Gastrocnemius medialis (tissue), 4 donors: ENCODE results near the gene RAD50. TPM values are rescaled to one million over a fixed set of nuclear protein-coding genes. Genes with fewer than 3 reads are reported as not detected.

Experiments used
- ATAC-seq, 2 donors: fragments of 150-250 bp; one replicate each; pipeline ENCODE4 v1.9.1; 2016
- DNase-seq, 2 donors: peaks; one replicate each; pipeline ENCODE4 v3.0.0-alpha.2; 2019
- H3K27ac ChIP-seq, 4 donors: fragments of 200-600 bp; sonication (generic); 1 replicate in 1 of 4; 2 replicates in 3 of 4; pipeline ENCODE4 v1.5.1; 2016 to 2018; ENCODE audit warnings: mild to moderate bottlenecking in 2 of 4, moderate library complexity in 1 of 4
- H3K27me3 ChIP-seq, 3 donors: fragments of 200-600 bp; sonication (generic) in 2 of 3; 1 replicate in 1 of 3; 2 replicates in 2 of 3; pipeline versions ENCODE4 v1.5.1 to v1.6.0; 2016 to 2019; ENCODE audit warnings: mild to moderate bottlenecking in 1 of 3, moderate library complexity in 1 of 3
- H3K36me3 ChIP-seq, 2 donors: fragments of 200-600 bp; sonication (generic) in 1 of 2; one replicate each; pipeline ENCODE4 v1.5.1; 2017 to 2018
- H3K4me1 ChIP-seq, 2 donors: fragments of 200-600 bp; sonication (generic) in 1 of 2; one replicate each; pipeline ENCODE4 v1.5.1; 2016 to 2017; ENCODE audit warnings: mild to moderate bottlenecking in 2 of 2
- H3K4me3 ChIP-seq, 4 donors: fragments of 200-600 bp; sonication (generic) in 3 of 4; 1 replicate in 1 of 4; 2 replicates in 3 of 4; pipeline ENCODE4 v1.5.1; 2016 to 2019; ENCODE audit warnings: mild to moderate bottlenecking in 2 of 4
- H3K9me3 ChIP-seq, 3 donors: fragments of 200-600 bp; sonication (generic) in 2 of 3; 1 replicate in 1 of 3; 2 replicates in 2 of 3; pipeline ENCODE4 v1.5.1; 2016 to 2019
- CTCF ChIP-seq, 5 experiments: fragments of 450-650 bp in 3 of 5; fragments of 200-600 bp in 2 of 5; sonication (generic) in 2 of 5; IDR thresholded peaks in 4 of 5; conservative IDR thresholded peaks in 1 of 5; 1 replicate in 4 of 5; 2 replicates in 1 of 5; pipeline ENCODE4 v1.5.1; 2016 to 2019; ENCODE audit warnings: antibody characterized with exemption in 5 of 5, mild to moderate bottlenecking in 3 of 5, moderate library complexity in 3 of 5
- POLR2A ChIP-seq, 2 donors: fragments of 450-650 bp; IDR thresholded peaks; one replicate each; pipeline ENCODE4 v1.6.1; 2017; ENCODE audit warnings: antibody characterized with exemption in 2 of 2, mild to moderate bottlenecking in 2 of 2, moderate library complexity in 2 of 2
- in situ Hi-C, 4 donors: fragments of 200-750 bp; cut with MboI; loops; one replicate each; pipeline versions ENCODE4 v1.15.0 to v1.8.0; 2017; ENCODE audit warnings: low sequenced_read_pairs in 4 of 4
- intact Hi-C: fragments of 100-400 bp; cut with DNase I; formaldehyde crosslinking; loops from one replicate; pipeline ENCODE4 v1.15.1; 2023; ENCODE audit warnings: low total_unique reads
- total RNA-seq, 4 donors: library from RNA; depleted of rRNA; stranded (reverse); fragments of >200 nt; gene quantifications; one replicate each; pipeline versions ENCODE4 v1.1.0 to v1.2.3, GENCODE V29; 2016

Gene RAD50
- total RNA-seq, 4 donors from 2014 or later: 18.9 to 29.1 (median 22.0) TPM

- Histone ChIP-seq H3K4me3 (no peak overlapping the region), H3K27me3 (no peaks in the 10 kb centered on the region), H3K9me3 (no peaks in the 10 kb centered on the region), H3K36me3 (no peaks in the 10 kb centered on the region), H3K27ac (no peak overlapping the region), H3K4me1 (no peaks in the 10 kb centered on the region)
- no peak for ATAC-seq
- in situ Hi-C loops (no loop called here), intact Hi-C loops (no loop called here)
- no peak for DNase-seq
- TF ChIP-seq CTCF (IDR thresholded peaks at IDR 0.05 in 4 of 5, conservative IDR thresholded peaks at IDR 0.05 in 1 of 5): no peak
- TF ChIP-seq POLR2A (IDR thresholded peaks at IDR 0.05): no peak
Observed at GRCh38 chr5:132679166-132679565, 122.4 kb downstream of the RAD50 start.

- TF ChIP-seq CTCF (IDR thresholded peaks at IDR 0.05 in 4 of 5, conservative IDR thresholded peaks at IDR 0.05 in 1 of 5) (no peak), POLR2A (IDR thresholded peaks at IDR 0.05) (no peak)
- in situ Hi-C loops (no loop called here), intact Hi-C loops (no loop called here)
- H3K4me3 ChIP-seq: no peak overlapping the region
- no peaks in the 10 kb centered on the region for H3K27me3 ChIP-seq
- no peaks in the 10 kb centered on the region for H3K36me3 ChIP-seq
- no peak overlapping the region for H3K27ac ChIP-seq
- H3K9me3 ChIP-seq: no peaks in the 10 kb centered on the region
- no peaks in the 10 kb centered on the region for H3K4me1 ChIP-seq
- ATAC-seq (no peak), DNase-seq (no peak)
Observed at GRCh38 chr5:132679717-132680380, 123.1 kb downstream of the RAD50 start.

- TF ChIP-seq POLR2A (IDR thresholded peaks at IDR 0.05): no peak
- TF ChIP-seq CTCF (IDR thresholded peaks at IDR 0.05 in 4 of 5, conservative IDR thresholded peaks at IDR 0.05 in 1 of 5): no peak
- Histone ChIP-seq H3K9me3 (no peaks in the 10 kb centered on the region), H3K27ac (no peak overlapping the region), H3K36me3 (no peaks in the 10 kb centered on the region), H3K4me1 (no peaks in the 10 kb centered on the region), H3K27me3 (no peaks in the 10 kb centered on the region), H3K4me3 (no peak overlapping the region)
- in situ Hi-C loops (no loop called here), intact Hi-C loops (no loop called here)
- DNase-seq (no peak), ATAC-seq (no peak)
Observed at GRCh38 chr5:132680780-132681475, 124.2 kb downstream of the RAD50 start.

- no peak for TF ChIP-seq CTCF (IDR thresholded peaks at IDR 0.05 in 4 of 5, conservative IDR thresholded peaks at IDR 0.05 in 1 of 5)
- no peak for TF ChIP-seq POLR2A (IDR thresholded peaks at IDR 0.05)
- H3K4me3 ChIP-seq: no peak overlapping the region
- intact Hi-C loops (no loop called here), in situ Hi-C loops (no loop called here)
- no peaks in the 10 kb centered on the region for H3K4me1 ChIP-seq
- DNase-seq (no peak), ATAC-seq (no peak)
- H3K27ac ChIP-seq: no peak overlapping the region
- H3K27me3 ChIP-seq: no peaks in the 10 kb centered on the region
- no peaks in the 10 kb centered on the region for H3K36me3 ChIP-seq
- H3K9me3 ChIP-seq: no peaks in the 10 kb centered on the region
Observed at GRCh38 chr5:132681476-132681831, 124.7 kb downstream of the RAD50 start.
